ACHN (cell line): Measurements from ENCODE around the gene CYTH1.
A peak's percentile ranks its signal among the peaks of the same experiment; 100 is the strongest.

ENCODE experiments used
- DNase-seq: peaks from one replicate; pipeline ENCODE4 v3.0.0-alpha.2; 2015
- in situ Hi-C: cut with HindIII; loops from 2 replicates; pipeline ENCODE4 v1.10.0; 2017; ENCODE audit warnings: low sequenced_read_pairs, low pct_ligation_motif_present, low pct_unique_long_range_greater_than_20kb

The CYTH1 gene

DNA sequence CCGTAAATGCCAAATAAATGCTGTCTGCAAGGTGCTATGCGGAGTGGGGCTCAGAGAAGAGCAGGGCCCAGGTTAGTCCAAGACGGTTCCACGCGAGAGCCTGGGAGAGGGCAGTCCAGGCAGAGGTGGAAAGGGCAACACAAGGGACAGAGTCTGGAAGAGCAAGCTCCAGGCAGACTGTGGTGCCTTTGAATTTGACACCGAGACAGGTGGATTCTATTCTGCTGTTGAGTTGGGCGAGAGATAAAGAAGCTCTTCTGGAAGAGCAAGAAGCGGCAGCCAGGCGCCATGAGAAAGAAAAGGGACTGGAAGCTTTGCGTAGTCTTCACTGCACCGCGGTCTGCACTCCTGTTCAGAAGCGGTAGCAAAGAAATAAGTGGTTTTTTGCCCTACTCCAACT, 55.6 kb downstream of the CYTH1 start:
- in situ Hi-C loops = no loop called here
- no peak for DNase-seq

DNA sequence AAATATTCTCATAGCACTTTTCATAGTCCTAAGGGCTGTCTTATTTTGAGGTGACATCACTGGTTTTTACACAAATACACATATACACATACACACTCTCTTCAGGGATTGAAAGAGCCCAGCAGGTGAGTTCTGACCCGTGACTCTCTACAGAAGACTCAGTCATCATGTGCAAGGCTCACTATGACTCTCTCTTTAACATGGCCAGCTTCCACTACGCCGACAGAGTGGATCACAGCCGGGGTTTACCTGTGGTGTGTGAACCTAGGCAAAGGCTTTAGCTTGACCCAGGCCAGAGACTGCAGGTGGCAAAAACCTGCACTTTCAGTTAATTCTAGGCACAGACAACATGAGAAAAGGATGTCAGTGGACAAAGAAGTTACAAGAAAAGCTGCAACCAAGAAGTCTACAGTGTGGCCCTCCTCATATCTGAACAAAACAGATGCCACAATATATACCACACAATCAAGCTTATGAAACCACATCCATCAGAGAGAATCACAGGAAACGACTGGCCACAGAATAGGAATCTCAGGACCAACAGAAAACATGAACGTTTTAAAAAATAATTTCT, 56.5 kb downstream of the CYTH1 start:
- in situ Hi-C loops = no loop called here
- no peak for DNase-seq

DNA sequence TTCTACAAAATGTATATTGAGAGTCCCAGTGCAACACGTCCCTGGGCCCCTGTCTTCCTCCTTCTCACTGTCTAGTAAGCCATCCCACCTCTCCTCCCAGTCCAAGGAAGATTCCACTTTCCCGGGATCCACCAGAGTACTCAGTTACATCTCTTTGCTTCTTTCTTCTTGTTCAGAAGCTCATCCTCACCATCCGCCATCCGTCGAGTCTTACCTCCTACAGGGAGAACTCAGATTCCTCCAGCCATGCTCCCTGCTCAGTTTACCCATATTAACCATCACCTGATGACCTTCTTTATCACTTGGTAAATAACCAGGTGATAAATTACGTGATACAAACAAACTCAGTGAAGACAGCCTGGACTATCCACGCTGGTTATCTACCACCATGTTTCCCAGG, 57.1 kb downstream of the CYTH1 start:
- DNase-seq = no peak
- in situ Hi-C loops = loop anchor here (25.0 kb wide), 1 partner anchor 238 kb away; no protein-coding TSS in a partner anchor

DNA sequence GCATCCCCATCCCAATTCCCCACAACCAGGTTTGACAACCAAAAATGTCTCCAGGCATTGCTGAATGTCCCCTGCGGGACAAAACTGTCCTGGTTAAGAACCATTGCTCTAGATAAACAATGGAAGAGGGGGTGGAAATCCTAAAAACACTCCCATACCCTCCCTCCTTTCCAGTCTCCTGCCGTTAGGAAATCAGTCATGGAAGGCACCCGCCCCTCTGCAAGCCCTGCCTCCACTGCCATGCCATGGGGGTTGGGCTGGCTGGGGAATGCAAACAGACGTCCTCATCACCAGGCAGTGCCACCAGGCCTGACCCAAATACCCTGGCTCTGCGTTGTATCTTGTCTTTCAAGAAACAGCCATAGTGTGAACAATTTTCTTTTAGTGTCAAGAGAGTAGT, 57.5 kb downstream of the CYTH1 start:
- in situ Hi-C loops = loop anchor here (25.0 kb wide), 1 partner anchor 237 kb away; no protein-coding TSS in a partner anchor
- DNase-seq = no peak

DNA sequence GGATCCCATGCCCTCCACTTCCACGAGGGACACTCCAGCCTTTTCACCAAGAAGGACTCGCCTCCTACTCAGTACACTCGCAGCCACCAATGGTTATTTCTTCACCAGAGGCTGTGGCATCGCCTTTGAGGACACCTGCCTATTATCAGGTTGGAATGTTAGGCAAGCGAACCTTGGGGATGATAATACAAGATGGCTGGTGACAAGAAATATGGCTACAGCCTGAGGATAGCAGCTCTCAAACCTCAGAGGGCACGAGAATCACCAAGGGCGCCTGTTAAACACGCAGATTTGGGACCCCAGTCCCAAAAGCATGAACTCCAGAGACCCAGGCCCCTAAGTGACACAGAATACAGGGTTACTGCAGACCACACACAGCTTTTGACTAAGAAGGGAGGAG, 58.1 kb downstream of the CYTH1 start:
- no peak for DNase-seq
- in situ Hi-C loops = loop anchor here (25.0 kb wide), 1 partner anchor 237 kb away; no protein-coding TSS in a partner anchor

DNA sequence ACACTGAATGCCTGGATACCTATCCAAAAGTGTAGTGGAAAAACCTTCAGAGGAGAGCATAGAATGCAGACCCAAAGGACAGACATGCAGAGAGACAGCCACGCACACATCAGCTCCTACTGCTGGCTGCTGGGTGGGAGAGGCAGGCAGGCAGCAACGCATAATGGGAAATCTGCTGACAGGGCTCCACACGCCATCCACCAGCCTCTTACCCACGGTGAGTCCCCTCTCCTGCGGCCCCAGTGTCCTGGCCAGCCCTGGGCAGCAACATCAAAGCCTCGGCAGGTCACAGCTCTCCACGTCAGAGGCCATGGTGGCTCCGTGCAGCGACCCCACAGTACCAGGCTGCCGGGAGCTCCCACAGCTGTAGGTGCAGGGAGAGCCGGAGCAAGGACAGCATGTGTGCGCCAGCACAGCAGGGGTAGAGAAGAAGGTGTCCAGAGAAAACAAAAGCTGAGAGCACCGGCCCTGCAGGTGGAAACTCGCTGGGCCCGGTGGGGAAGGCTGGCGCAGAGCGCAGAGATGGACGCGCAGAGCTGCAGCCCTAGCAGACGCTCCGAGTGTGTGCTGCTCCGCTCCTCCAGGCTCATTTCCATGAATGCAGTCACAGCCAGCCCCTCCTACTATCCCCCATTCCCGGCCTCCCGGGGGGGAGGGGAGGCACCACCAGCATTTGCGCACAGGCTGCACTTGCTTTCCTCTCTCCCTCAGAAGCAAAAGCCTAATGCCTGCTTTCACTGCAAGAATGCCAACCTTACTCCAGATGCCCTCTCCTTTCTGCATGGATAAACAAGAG, 58.9 kb downstream of the CYTH1 start:
- no peak for DNase-seq
- in situ Hi-C loops = loop anchor here (25.0 kb wide), 1 partner anchor 236 kb away; no protein-coding TSS in a partner anchor

DNA sequence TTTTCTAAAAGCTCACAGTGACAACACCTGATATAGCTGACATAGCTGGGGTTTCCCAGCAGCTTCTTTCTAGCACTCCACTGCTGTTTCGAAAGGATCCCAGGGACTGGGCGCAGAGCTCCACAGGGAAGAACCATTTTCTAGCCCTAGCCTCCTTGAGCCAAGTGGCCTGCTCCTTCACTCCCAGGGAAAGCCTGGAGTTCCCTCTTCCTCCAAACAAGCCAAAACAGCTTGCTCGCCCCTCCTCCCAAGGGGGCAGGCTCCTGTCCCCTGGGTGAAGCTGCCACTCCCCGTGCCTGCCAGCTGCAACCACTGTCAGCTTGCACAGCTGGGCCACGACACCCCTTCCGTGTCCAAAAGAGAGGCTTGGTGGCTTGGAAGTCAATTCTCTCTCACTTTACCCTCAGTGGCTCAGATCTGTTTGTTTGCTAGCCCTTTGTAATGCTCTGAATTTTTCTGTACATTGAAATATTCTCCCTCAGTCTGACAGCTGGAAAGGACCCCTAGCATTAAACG, 59.8 kb downstream of the CYTH1 start:
- no peak for DNase-seq
- in situ Hi-C loops = loop anchor here (25.0 kb wide), 1 partner anchor 235 kb away; no protein-coding TSS in a partner anchor

DNA sequence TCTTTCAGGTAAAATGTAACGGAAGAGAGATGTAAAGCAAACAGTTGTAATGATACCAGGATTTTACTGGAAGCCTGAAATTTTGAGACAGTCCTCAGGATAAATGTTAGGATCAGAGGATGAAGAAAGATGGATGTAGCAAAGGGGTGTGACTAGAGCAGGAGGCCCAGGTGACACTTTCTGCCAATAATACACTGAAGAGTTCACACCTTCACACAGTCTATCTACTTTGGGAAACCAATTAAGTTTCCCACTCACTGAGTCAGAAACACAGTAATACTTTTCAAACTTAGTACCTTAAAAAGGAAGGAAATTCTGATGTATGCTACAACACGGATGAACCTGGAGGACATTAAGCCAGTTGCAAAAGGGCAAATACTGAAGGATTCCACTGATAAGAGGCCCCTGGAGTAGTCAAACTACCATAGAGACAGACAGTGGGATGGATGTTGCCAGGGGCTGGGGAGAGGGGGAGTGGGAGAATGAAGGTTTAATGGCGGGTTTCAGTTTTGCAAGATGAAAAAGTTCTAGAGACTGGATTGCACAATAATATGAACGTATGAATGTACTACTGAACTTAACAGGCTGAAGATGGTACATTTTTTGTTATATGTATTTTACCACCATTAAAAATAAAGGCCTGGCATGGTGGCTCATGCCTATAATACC, 62.3 kb downstream of the CYTH1 start:
- DNase-seq = no peak
- in situ Hi-C loops = loop anchor here (25.0 kb wide), 1 partner anchor 232 kb away; no protein-coding TSS in a partner anchor

DNA sequence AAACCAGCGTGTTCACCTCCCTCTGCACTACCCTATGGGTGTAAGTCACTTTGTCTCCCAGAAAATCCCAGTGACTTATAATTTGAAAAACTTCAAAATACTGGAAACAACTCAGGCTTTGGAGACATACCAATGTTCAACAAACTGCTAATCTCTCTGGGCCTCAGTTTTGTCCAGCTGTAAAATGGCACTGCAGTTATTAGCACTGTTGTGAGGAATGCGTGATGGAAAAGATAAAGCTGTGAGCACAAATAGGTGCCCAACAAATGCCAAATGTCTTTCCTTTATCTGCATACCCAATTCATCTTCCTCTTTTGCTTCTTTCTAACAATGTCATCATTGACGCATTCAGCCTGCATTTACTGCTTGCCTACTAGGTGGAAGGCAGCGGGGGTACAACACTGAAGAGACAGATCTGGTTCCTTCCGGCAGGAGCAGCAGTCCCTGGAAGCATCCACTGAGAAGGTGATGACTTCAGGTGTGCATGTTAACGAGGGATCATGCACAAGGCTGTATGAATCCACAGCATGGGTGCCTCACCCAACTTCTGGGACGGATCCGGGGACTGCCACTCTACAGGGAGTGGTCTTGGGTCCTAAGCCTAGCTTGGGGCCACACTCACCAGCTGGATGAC, 63.4 kb downstream of the CYTH1 start:
- in situ Hi-C loops = loop anchor here (25.0 kb wide), 1 partner anchor 231 kb away; no protein-coding TSS in a partner anchor
- DNase-seq = no peak

DNA sequence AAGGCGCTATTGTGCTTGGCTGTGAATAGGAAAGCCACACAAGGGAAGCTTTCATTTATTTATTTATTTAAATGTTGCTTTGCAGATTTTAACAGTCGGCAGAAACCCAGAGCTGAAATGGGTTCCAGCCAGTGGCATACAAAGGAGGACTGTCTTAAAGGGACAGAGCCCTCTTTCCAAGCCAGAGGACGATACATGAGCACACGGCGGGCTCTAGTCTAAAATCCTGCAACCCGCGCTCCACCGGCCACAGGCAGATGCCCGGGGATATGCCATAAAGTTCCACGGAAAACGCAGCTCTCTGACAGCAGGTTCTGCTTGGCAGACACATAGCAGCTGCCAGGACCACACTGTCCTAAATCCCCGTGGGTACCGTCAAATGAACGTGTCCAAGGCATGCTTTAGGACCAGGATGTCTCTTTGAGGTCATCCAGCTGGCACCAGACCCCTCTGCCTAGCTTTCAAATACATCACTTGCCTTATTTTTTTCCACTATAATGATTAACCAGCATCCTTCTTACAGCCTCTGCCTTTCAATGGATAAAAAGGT, 64.6 kb downstream of the CYTH1 start:
- in situ Hi-C loops = loop anchor here (25.0 kb wide), 1 partner anchor 230 kb away; no protein-coding TSS in a partner anchor
- peak; percentile 34 for DNase-seq

DNA sequence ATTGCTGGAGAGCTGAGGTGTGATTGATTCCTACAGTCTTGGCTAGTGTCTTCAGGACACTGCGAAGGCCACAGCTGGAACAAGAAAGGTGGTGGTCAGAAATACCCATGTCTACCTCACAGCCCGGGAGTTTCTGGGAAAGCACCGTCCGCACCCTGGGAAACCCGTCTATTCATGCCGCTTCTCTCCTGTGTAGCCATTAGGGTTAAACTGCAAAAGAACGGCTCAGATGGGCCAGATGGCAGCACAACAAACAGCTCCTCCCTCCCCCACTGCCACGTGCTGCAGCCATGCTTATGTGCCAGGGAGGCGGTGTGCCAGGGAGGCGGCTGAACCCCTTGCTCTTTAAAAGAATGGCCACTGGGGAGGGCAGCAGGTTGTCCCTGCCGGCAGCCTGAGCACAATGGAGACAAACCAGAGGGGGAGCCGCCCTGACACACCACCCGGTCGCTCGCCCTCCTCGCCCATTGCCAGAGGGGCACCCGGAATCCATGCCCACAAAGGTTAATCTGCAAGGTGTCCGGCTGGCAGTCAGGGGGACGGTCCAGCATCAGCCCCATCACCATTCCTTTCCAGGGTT, 65.2 kb downstream of the CYTH1 start:
- in situ Hi-C loops = loop anchor here (25.0 kb wide), 1 partner anchor 230 kb away; no protein-coding TSS in a partner anchor
- DNase-seq = peak; percentile 64

DNA sequence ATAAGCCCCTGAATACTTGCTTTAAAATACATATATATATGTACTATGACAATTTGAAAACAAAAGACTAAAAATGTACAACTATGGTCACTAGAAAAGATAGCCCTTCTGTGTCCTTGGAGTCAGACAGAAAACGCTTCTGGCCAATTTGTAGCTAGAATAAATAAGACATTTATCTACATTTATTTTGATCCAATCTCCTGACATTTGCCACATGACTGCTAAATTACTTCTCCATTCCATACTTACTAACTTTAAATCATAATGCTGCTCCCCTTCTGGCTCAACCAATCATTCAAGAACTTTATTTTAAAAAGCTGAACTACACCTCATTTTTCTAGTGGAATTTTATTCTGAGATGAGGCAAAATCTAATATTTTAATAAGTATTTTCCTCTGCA, 65.8 kb downstream of the CYTH1 start:
- in situ Hi-C loops = loop anchor here (25.0 kb wide), 1 partner anchor 229 kb away; no protein-coding TSS in a partner anchor
- no peak for DNase-seq

DNA sequence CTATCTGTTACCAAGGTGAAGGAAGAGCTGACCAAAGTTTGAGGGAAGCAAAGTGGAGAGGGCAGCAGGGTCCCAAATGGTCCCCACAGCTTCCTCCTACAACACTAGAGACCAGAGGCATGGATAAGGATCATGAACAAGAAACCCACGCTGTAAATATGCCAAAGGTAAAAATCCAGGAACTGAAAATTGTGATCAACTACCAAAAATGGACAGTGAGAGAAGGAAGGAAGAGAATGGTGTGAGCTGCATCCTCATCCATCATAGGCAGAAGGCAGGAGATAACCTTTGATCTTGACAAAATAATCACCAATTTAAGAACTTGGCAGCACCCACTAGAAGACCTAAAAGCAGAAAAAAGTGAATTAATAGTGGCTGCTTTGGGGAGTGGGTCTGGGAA, 66.2 kb downstream of the CYTH1 start:
- DNase-seq = no peak
- in situ Hi-C loops = loop anchor here (25.0 kb wide), 1 partner anchor 229 kb away; no protein-coding TSS in a partner anchor

DNA sequence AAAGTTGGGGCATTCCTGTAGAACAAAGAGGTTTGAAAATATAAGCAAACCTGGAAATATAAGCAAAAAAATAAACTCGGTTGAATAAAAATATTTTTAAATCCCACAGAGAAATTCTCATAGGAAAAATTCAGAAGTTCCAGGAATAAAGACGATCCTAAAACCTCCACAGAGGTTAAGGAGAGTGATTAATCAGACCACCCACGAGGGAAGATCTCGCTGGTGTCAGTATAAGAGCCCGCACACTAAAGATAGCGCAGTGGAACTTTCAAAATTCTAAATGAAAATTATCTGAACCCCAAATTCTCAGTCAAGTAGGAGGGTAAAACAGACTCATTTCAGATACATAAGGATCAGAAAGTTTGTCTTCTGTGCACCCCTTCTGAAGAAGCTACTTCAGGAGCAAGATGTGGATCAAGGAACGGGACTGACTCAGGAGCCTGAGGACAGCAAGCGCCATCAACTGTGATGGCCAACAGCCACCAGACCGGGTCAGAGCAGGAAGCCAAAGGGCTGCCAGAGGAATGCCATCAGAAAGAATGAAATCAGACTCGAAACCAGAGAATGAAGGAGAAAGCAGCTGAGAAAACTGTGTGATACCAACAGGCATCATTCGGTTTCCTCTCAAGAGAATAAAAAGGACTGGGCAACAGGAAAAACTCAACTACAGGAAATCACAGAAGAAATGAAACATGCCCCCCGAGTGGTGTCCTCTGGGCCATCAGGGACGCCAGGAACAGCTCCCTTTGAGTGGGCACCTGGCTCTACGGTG, 66.9 kb downstream of the CYTH1 start:
- no peak for DNase-seq
- in situ Hi-C loops = loop anchor here (25.0 kb wide), 1 partner anchor 228 kb away; no protein-coding TSS in a partner anchor

DNA sequence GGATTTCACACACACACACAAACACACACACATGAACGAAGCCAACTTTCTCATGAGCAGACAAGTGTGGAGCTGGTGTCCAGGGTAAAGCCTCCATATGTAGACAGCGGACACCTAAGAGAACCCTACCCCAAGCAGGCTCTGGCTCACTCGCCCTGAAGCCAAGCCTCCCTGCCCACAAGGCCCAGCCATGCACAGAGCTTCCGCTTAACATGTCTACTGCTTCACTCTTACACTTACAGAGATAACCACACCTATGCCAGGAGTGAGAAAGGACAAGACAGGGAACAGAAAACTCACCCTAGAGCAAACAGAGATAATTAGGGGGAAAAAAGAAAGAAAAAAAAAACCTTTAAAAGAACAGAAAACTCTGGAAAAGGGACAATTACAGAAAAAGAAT, 67.5 kb downstream of the CYTH1 start:
- no peak for DNase-seq
- in situ Hi-C loops = loop anchor here (25.0 kb wide), 1 partner anchor 227 kb away; no protein-coding TSS in a partner anchor

DNA sequence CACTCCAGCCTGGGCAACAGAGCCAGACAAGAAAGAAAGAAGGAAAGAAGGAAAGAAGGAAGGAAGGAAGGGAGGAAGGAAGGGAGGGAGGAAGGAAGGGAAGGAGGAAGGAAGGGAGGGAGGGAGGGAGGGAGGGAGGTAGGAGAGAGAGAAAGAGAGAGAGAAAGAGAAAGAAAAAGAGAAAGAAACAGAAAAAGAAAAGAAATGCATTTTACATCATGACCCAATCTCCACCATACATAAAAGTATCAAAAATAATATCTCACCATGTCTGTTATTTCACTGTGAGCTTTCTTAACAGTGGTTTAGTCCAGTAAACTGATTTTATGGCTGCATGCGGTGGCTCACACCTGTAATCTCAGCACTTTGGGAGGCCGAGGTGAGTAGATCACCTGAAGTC, 70.0 kb downstream of the CYTH1 start:
- in situ Hi-C loops = loop anchor here (25.0 kb wide), 1 partner anchor 225 kb away; no protein-coding TSS in a partner anchor
- no peak for DNase-seq

DNA sequence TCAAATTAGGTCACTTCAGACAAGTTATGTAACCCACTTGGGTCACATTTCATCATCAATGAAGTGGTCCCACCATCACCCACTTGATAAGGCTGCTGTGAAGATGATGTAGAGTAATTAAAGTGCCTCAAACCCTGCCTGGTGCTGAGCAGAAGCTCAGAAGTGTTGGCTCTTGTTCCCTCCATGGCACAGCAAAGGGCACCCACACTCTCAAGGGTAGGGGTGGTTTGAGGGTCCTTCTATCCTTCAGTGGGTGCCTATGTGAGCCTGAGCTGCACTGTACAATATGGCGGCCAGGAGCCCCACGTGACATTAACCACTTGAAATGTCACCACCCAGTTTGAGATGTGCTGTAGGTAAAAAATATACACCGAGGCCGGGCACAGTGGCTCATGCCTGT, 71.5 kb downstream of the CYTH1 start:
- in situ Hi-C loops = loop anchor here (25.0 kb wide), 1 partner anchor 223 kb away; no protein-coding TSS in a partner anchor

More for the DNA sequence above, 71.5 kb downstream of the CYTH1 start:
- DNase-seq = no peak
